Stimulated activated CD8-positive, alpha-beta memory T cell treated with anti-CD3 and anti-CD28 coated beads, Interleukin-15, amount 100 ng/mL, for 4 hours (primary cell): ENCODE data around the gene GMCL1.
"Not testable (repeated sequence)": the region's sequence is repeated elsewhere in the genome, so short reads cannot be mapped to it uniquely, and the experiment has no call there.

Experiments
- DNase-seq, 2 donors: peaks; one replicate each; pipeline ENCODE4 v3.0.0-alpha.2; 2020; ENCODE audit warnings: low read depth in 2 of 2

Gene GMCL1

GRCh38 chr2:69829256-69830044 is at the start of gene GMCL1:
Gene GMCL1 (plus strand): TSS chr2:69829660. CDS start chr2:69829893, 233 bp downstream.
- DNase-seq: peak; percentile 95 to 98

- DNase-seq: no peak
Observed at GRCh38 chr2:69780921-69781320, 48.5 kb upstream of the GMCL1 start.

- no peak for DNase-seq
Observed at GRCh38 chr2:69781321-69782248, 47.9 kb upstream of the GMCL1 start.

- no peak for DNase-seq
Observed at GRCh38 chr2:69784228-69784627, 45.2 kb upstream of the GMCL1 start.

GRCh38 chr2:69785358-69785757 is 44.1 kb upstream of the GMCL1 start:
- DNase-seq: no peak

- no peak for DNase-seq
Observed at GRCh38 chr2:69786052-69786560, 43.4 kb upstream of the GMCL1 start.

GRCh38 chr2:69789175-69789721 is 40.2 kb upstream of the GMCL1 start:
- DNase-seq: no peak

- DNase-seq: no peak
Observed at GRCh38 chr2:69789772-69790600, 39.5 kb upstream of the GMCL1 start.

- DNase-seq: no peak
Observed at GRCh38 chr2:69790601-69790959, 38.9 kb upstream of the GMCL1 start.

GRCh38 chr2:69791045-69791444 is 38.4 kb upstream of the GMCL1 start:
- no peak for DNase-seq

GRCh38 chr2:69796174-69796573 is 33.3 kb upstream of the GMCL1 start:
- DNase-seq: no peak

GRCh38 chr2:69797235-69797634 is 32.2 kb upstream of the GMCL1 start:
- no peak for DNase-seq

- DNase-seq: no peak
Observed at GRCh38 chr2:69797836-69798289, 31.6 kb upstream of the GMCL1 start.

GRCh38 chr2:69798290-69798908 is 31.1 kb upstream of the GMCL1 start:
- DNase-seq: no peak

GRCh38 chr2:69798909-69799526 is 30.4 kb upstream of the GMCL1 start:
- no peak for DNase-seq

GRCh38 chr2:69801745-69802290 is 27.6 kb upstream of the GMCL1 start:
- DNase-seq: no peak

GRCh38 chr2:69802781-69803367 is 26.6 kb upstream of the GMCL1 start:
- not testable (repeated sequence) for DNase-seq

- DNase-seq: no peak
Observed at GRCh38 chr2:69804416-69804815, 25.0 kb upstream of the GMCL1 start.

- DNase-seq: no peak
Observed at GRCh38 chr2:69805887-69806286, 23.6 kb upstream of the GMCL1 start.
